ES-I3 (cell line): ENCODE measurements around the gene ZG16.

Experiments used
- H3K36me3 ChIP-seq: 2 replicates; pipeline ENCODE4 v1.6.1; 2013; ENCODE audit warnings: mild to moderate bottlenecking, low read length, control low read depth, moderate library complexity; ENCODE audit not compliant: insufficient read depth
- H3K4me1 ChIP-seq: 2 replicates; pipeline ENCODE4 v1.6.1; 2013; ENCODE audit warnings: mild to moderate bottlenecking, control low read depth, low read length; ENCODE audit not compliant: insufficient read depth
- H3K9ac ChIP-seq: 2 replicates; pipeline ENCODE4 v1.6.1; 2013; ENCODE audit warnings: low read depth, mild to moderate bottlenecking, low read length, moderate library complexity
- H3K9me3 ChIP-seq: 2 replicates; pipeline ENCODE4 v1.6.1; 2013; ENCODE audit warnings: mild to moderate bottlenecking, low read length, moderate library complexity; ENCODE audit not compliant: control insufficient read depth, insufficient read depth

ZG16 gene

GRCh38 chr16:29814592-29814991 lies 36.5 kb downstream of the ZG16 start:
- Histone ChIP-seq H3K4me1 (peaks cover 9% of the 10 kb centered on the region; the same call in 1 of the 2 replicates), H3K9ac (peak overlapping the region; percentile 96; the same call in 1 of the 2 replicates), H3K9me3 (no peaks in the 10 kb centered on the region), H3K36me3 (0 out of 2 replicates have a peak, but pooled peaks cover 3% of the 10 kb centered on the region)

- H3K4me1 ChIP-seq: peaks cover 8% of the 10 kb centered on the region; the same call in 1 of the 2 replicates
- peak overlapping the region; percentile 96; the same call in 1 of the 2 replicates for H3K9ac ChIP-seq
- H3K9me3 ChIP-seq: no peaks in the 10 kb centered on the region
- H3K36me3 ChIP-seq: 0 out of 2 replicates have a peak, but pooled peaks cover 7% of the 10 kb centered on the region
Measured at GRCh38 chr16:29815032-29815721, 37.1 kb downstream of the ZG16 start.

GRCh38 chr16:29815793-29816693 lies 38.0 kb downstream of the ZG16 start, which contains the start of gene PAGR1:
PAGR1 (plus strand) TSS chr16:29816152; CDS start chr16:29816526, 374 bp downstream.
- peaks cover 2% of the 10 kb centered on the region; the same call in 1 of the 2 replicates for H3K4me1 ChIP-seq
- H3K9me3 ChIP-seq: no peaks in the 10 kb centered on the region
- 0 out of 2 replicates have a peak, but pooled peaks cover 7% of the 10 kb centered on the region for H3K36me3 ChIP-seq
- H3K9ac ChIP-seq: peak within 1 kb of the TSS; percentile 96

GRCh38 chr16:29816694-29817441 lies 38.8 kb downstream of the ZG16 start:
- Histone ChIP-seq H3K9me3 (no peaks in the 10 kb centered on the region), H3K9ac (peak overlapping the region; percentile 96), H3K4me1 (peaks cover 9% of the 10 kb centered on the region; the same call in 1 of the 2 replicates), H3K36me3 (0 out of 2 replicates have a peak, but pooled peaks cover 7% of the 10 kb centered on the region)

GRCh38 chr16:29818082-29818481 lies 40.0 kb downstream of the ZG16 start:
- Histone ChIP-seq H3K4me1 (peaks cover 17% of the 10 kb centered on the region; the same call in 1 of the 2 replicates), H3K9ac (no peak overlapping the region), H3K36me3 (0 out of 2 replicates have a peak, but pooled peaks cover 7% of the 10 kb centered on the region), H3K9me3 (no peaks in the 10 kb centered on the region)

GRCh38 chr16:29819506-29819905 lies 41.5 kb downstream of the ZG16 start:
- H3K9ac ChIP-seq: no peak overlapping the region
- peaks cover 20% of the 10 kb centered on the region; the same call in 1 of the 2 replicates for H3K4me1 ChIP-seq

GRCh38 chr16:29820271-29820701 lies 42.2 kb downstream of the ZG16 start, which contains the start of gene MVP:
MVP (plus strand) TSS chr16:29820462; CDS start chr16:29830550, 10,088 bp downstream.
- Histone ChIP-seq H3K4me1 (peaks cover 27% of the 10 kb centered on the region; the same call in 1 of the 2 replicates), H3K9me3 (no peaks in the 10 kb centered on the region), H3K36me3 (0 out of 2 replicates have a peak, but pooled peaks cover 7% of the 10 kb centered on the region), H3K9ac (peak within 1 kb of the TSS; percentile 19; the same call in 1 of the 2 replicates)

More at GRCh38 chr16:29819506-29819905, 41.5 kb downstream of the ZG16 start:
- Histone ChIP-seq H3K36me3 (0 out of 2 replicates have a peak, but pooled peaks cover 7% of the 10 kb centered on the region), H3K9me3 (no peaks in the 10 kb centered on the region)

GRCh38 chr16:29820730-29821642 lies 42.9 kb downstream of the ZG16 start:
- H3K36me3 ChIP-seq: 0 out of 2 replicates have a peak, but pooled peaks cover 7% of the 10 kb centered on the region
- peaks cover 34% of the 10 kb centered on the region; the same call in 1 of the 2 replicates for H3K4me1 ChIP-seq
- peak overlapping the region; percentile 19; the same call in 1 of the 2 replicates for H3K9ac ChIP-seq
- no peaks in the 10 kb centered on the region for H3K9me3 ChIP-seq

- H3K4me1 ChIP-seq: peaks cover 36% of the 10 kb centered on the region; the same call in 1 of the 2 replicates
- 0 out of 2 replicates have a peak, but pooled peaks cover 7% of the 10 kb centered on the region for H3K36me3 ChIP-seq
- H3K9ac ChIP-seq: no peak overlapping the region
Measured at GRCh38 chr16:29821643-29822115, 43.6 kb downstream of the ZG16 start.

GRCh38 chr16:29824589-29825144 lies 46.6 kb downstream of the ZG16 start:
- 0 out of 2 replicates have a peak, but pooled peaks cover 4% of the 10 kb centered on the region for H3K36me3 ChIP-seq
- peaks cover 36% of the 10 kb centered on the region; the same call in 1 of the 2 replicates for H3K4me1 ChIP-seq
- H3K9ac ChIP-seq: no peak overlapping the region
- no peaks in the 10 kb centered on the region for H3K9me3 ChIP-seq

More at GRCh38 chr16:29821643-29822115, 43.6 kb downstream of the ZG16 start:
- no peaks in the 10 kb centered on the region for H3K9me3 ChIP-seq

GRCh38 chr16:29825145-29826044 lies 47.3 kb downstream of the ZG16 start:
- Histone ChIP-seq H3K36me3 (no peaks in the 10 kb centered on the region), H3K4me1 (peaks cover 36% of the 10 kb centered on the region; the same call in 1 of the 2 replicates), H3K9ac (no peak overlapping the region), H3K9me3 (no peaks in the 10 kb centered on the region)
